Sciatic nerve (tissue), 2 donors: Measurements from ENCODE around the gene PSMA6. TPM values are rescaled to one million over a fixed set of nuclear protein-coding genes. Genes with fewer than 3 reads are reported as not detected.
A peak's percentile ranks its signal among the peaks of the same experiment; 100 is the strongest.
"Not testable (repeated sequence)": the region's sequence is repeated elsewhere in the genome, so short reads cannot be mapped to it uniquely, and the experiment has no call there.

ENCODE experiments used
- ATAC-seq: fragments of 200-7000 bp; cut with Tn5 transposase; one replicate; pipeline ENCODE4 v1.9.1; 2020; ENCODE audit warnings: mild to moderate bottlenecking, moderate library complexity
- DNase-seq: peaks from one replicate; pipeline ENCODE4 v3.0.0-alpha.2; 2020; ENCODE audit warnings: low spot score
- intact Hi-C: fragments of 100-400 bp; cut with DNase I; formaldehyde crosslinking; loops from one replicate; pipeline ENCODE4 v1.14.2; 2022
- total RNA-seq: library from RNA; stranded (reverse); fragmentation: NEBNext Ultra II Directional; extraction: Animal tissue kit (Norgen Biotek cat#: 25700); gene quantifications from one replicate; pipeline ENCODE4 v1.2.1, GENCODE V29; 2021
- donor health status: DM: no; HTN: no; CAD: no.
- donor health status: DM: no; HTN: no; CAD: no.

Gene PSMA6
- total RNA-seq: 103 TPM

DNA sequence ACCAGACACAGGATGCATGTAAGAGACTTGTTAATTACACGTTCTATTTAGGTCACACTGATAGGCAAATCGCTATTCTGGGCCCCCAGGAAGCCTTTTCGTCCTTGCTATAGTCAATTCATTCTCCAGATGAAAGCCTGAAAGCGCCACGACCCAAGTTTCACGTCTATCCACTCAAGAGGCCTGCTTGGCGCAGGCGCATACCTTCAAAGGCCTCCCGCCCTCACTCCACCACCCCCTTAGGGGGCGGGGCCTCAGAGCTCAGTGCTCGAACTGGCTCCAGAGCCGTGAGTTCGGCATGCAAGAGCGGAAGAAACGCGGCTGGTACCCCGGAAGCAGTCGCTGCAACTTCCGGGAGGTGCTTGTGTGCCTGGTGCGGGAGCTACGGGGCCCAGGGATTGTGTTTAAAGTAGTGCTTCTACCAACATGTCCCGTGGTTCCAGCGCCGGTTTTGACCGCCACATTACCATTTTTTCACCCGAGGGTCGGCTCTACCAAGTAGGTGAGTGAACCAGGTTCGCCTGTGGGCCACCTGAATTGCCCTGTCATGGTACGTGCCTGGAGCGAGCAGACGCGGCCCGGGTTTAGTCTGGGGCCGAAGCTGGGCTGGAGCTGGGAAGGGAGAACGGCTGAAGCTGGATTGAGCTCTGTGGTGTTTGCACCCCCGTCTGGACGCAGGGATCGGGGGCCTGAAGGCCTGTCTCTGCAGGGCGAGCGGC lies at the start of gene PSMA6:
Gene PSMA6 (plus strand): TSS at position 332 of the 719 bp plus-strand sequence. CDS start 95 bp downstream, at position 427.
- ATAC-seq: peak; percentile 100
- intact Hi-C loops: no loop called here

DNA sequence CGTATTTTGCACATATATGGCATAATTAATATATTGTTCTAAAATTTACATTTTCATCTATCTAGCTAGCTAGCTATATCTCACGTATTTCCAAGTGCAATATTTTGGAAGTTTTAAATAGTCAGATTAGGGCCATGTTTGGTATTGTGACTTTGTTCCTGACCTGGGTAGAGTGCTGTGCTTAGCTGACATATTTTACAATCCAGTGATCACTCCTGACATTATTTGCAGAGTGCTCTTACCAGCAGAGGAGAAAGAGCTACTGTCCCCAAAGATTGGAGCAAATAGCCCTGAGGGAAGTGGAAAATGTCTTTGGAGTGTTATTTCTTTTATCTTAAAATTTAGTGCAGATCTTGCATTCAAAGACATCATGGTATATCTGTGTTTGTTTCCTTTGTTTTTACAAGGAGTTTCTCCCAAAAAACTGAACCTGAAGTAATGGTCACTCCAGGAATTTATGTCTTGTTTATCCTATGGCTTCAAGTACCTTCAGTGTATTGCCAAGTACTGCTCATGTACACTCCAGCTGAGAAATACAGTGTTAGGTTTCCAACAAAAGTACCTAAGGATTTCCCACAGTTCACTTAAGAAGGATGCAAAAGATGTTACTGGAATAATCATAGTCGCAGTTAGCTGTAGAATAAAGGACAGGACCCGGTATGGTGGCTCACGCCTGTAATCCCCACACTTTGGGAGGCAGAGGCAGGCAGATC lies 49.4 kb upstream of the PSMA6 start:
- DNase-seq (no peak), ATAC-seq (no peak)
- intact Hi-C loops: no loop called here

More for the DNA sequence above, at the start of gene PSMA6:
- DNase-seq: peak; percentile 99

DNA sequence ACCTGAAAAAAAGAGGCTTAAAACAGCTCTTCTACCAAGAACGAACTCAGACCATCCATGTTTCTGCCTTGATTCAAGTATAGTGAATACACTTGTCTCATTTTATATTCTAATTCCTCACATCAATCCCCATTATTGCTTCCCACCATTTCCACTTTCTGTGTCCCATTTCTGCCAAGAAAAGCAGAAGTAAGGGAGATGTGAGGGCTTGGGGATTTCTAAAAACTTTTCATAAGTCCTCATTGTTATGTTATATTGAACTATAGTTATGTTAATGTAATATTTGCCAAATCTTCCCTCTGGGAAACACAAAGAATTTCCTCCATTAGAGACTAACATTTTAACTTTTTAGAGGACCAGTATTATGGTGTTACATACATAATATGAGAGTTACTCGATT lies 48.2 kb upstream of the PSMA6 start:
- no peak for ATAC-seq
- intact Hi-C loops: no loop called here
- no peak for DNase-seq

DNA sequence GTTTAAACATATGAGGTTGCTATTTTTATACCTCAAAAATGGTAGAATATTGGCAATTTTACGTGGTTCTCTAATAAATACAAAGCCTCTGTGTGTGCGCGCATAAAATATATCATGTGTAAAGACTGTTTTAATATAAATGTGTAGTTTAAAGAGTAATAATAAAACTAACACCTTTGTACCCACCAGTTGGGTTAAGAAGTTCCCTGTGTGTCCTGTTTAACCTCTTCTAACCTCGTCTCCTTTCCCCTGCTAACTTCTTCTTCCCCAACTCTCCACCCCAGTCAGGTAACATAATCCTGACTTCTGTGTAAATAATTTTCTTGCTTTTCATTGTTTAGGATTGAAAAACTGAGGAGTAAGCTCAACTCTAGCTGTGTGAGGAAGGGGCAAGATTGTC lies 47.6 kb upstream of the PSMA6 start:
- DNase-seq (no peak), ATAC-seq (no peak)
- intact Hi-C loops: no loop called here

DNA sequence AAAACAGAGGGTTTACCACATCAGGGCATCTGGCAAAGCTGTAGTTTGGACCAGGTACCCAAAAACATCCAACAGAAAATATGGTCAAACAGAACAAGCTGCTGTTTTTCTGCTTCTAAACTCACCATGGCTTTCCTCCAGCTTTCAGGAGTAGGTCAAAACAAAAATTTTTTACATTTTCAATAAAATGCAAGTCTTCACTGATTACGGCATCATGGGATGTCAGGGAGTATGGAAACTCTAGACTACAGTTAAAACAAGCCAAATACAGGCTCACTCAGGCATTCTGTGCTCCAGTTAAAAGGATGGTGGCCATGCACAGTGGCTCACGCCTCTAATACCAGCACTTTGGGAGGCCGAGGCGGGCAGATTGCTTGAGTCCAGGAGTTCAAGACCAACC lies 47.1 kb upstream of the PSMA6 start:
- no peak for DNase-seq
- intact Hi-C loops: no loop called here
- no peak for ATAC-seq

DNA sequence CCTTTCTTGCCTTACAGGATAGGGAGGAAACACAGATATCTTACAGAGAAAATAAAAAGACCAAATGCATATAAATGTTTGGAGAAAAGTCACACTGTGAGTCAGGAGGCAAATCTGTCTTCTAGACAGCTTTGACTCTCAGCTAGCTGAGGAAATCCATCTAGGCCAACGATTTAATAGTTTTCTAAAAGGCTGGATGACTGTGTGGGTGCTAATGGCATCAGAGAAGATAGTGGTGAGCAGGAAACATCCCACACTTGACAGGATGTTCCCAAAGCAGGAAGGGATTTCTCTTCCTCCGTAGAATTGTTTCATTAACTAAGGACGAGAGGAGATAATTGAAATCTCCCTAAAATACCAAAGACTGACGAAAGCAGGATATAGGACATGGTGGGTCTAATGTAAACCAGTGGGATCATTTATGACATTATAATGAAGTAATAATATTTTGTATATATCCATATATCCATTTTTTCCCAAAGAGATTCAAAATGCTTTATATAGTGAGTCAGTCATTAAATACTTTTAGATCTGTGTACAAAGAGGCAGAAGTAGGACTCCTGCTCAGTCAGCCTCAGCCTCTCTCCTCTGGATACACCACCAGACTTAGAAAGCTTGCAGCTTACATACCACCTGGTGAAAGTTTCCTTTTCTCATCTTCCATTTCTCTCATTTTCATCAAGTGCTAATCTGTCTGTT lies 44.3 kb upstream of the PSMA6 start:
- DNase-seq (no peak), ATAC-seq (no peak)
- intact Hi-C loops: no loop called here

DNA sequence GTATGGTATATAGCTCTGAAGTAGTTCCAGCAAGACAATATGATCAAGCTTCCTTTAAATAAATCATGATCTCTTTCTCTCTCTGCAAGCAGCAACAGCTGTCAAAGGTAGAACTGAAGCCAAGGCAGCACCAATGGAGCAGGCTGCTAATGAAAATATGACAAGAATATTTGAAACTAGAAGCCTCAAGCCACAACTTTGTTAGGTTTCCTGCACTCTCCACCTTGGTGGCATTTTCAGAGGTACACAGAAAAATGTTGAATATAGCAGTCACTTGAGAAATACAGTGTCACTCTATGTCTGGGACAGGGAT lies 43.8 kb upstream of the PSMA6 start:
- intact Hi-C loops: no loop called here
- ATAC-seq (no peak), DNase-seq (no peak)

DNA sequence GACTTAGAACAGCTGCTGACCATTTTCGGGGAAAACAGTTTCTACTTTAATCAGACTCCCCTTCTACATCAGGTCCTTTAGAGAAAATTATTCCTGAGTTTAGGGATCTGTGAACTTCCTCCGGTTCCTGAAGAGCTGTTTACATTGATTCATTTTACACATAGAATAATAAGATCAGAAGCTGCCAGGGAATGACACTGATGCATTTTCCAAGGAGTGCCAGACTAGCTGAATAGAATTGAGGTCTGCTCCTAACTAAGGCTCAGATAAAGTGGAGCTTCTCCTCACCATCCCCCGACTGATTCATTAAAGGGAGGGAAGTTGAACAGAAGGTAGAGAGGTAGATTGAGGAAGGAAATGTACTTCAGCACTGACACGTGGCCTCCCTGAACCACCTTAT lies 41.9 kb upstream of the PSMA6 start:
- intact Hi-C loops: no loop called here
- DNase-seq: no peak
- ATAC-seq: no peak

DNA sequence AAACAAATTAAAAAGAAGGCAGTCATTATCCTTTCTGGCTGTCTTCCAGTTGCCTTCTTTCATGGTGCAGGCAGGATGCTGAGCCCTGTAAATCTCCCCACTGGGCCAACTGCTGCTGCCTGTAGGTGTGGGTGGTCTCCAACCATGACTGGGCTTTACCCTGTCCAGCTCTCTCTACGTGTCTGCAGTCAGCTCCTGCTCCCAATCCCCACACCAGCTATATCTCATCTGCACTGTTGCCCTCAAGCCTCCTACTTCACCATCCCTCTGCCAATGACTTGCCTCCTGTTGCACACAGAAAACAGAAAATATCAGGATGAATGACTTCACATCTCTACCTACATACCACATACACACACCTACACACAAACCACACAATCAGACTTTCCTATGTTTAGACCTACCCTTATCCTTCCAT lies 39.7 kb upstream of the PSMA6 start:
- ATAC-seq: no peak
- intact Hi-C loops: no loop called here
- DNase-seq: no peak

DNA sequence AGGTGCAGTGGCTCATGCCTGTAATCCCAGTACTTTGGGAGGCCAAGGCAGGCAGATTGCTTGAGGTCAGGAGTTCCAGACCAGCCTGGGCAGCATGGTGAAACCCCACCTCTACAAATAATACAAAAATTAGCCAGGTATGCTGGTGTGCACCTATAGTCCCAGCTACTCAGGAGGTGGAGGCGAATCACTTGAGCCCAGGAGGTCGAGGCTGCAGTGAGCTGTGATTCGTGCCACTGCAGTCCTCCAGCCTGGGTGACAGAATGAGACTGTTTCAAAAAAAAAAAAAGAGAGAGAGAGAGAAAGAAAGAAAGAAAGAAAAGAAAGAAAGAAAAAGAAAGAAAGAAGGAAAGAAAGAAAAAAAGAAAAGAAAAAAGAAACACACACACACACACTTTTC lies 39.1 kb upstream of the PSMA6 start:
- ATAC-seq, DNase-seq, intact Hi-C loops: not testable (repeated sequence)

DNA sequence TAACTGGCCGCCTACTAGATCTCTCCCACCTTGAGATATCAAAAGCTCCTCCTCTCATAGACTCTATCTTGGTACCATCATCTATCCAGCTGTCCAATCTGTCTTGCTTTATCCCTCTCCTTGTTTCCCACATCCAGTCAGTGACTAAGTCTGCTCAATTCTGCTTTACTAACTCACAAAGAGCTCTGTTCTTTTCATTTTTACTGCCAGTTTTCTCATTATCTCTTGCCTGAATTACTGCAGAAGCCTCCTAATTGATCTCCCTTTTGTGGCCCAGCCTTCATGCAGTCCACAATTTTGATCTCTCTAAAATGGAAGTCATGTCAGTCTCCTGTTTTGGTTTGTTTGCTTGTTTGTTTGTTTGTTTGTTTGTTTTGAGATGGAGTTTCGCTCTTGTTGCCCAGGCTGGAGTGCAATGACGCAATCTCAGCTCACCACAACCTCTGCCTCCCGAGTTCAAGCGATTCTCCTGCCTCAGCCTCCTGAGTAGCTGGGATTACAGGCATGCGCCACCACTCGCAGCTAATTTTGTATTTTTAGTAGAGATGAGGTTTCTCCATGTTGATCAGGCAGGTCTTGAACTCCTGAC lies 38.1 kb upstream of the PSMA6 start:
- ATAC-seq, DNase-seq, intact Hi-C loops: not testable (repeated sequence)

DNA sequence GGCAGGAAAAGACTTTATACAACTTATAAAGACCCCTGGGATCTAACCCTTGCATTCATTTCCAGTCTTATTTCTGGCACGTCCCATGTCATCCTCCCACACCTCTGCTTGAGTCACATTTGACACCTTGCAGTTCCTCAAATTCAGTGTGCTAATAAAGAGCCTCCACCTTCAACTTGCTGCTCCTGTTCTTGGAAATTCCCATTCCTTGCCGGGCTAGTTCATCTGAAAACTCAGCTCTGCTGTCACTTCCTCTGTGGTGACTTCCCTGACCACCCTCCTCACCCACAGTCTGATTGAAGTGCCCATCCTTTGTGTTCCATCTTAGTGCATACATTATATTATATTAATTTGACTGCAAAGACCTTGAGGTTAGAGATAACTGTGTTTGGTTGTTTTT lies 37.4 kb upstream of the PSMA6 start:
- intact Hi-C loops: no loop called here
- ATAC-seq (no peak), DNase-seq (no peak)

DNA sequence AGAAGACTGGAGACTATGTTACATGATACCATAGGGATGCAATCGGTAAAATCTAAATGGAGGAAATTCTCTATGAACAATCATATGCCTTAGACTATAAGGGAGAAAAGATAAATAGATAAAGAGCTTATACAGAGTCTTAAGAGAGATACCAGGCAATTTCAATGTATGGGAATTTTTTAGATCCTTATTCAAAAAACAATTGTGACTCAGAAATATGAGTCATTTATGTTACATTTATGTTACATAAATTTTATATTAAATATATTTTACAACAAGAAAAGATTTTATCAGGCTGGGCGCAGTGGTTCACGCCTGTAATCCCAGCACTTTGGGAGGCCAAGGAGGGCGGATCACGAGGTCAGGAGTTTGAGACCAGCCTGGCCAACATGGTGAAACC lies 36.5 kb upstream of the PSMA6 start:
- intact Hi-C loops: no loop called here
- ATAC-seq: no peak

DNA sequence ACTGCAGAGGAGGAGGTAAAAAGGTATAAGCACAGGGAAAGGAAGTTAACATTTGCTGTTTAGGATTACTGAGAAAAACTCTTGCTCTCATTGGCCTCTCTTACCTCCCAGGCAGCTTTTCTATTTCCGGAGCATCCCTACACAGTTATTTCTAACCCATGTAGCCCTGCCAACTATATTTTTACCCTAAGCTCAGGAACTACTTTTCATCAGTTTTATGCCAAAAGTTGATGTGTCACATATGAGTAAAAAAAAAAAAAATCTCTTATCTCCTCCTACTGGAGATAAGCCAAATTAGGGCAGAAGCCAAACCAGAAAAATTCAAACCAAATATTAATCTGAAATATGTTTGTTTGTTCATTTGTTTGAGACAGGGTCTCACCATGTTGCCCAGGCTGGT lies 34.4 kb upstream of the PSMA6 start:
- DNase-seq (no peak), ATAC-seq (no peak)
- intact Hi-C loops: no loop called here

More for the DNA sequence above, 36.5 kb upstream of the PSMA6 start:
- no peak for DNase-seq

DNA sequence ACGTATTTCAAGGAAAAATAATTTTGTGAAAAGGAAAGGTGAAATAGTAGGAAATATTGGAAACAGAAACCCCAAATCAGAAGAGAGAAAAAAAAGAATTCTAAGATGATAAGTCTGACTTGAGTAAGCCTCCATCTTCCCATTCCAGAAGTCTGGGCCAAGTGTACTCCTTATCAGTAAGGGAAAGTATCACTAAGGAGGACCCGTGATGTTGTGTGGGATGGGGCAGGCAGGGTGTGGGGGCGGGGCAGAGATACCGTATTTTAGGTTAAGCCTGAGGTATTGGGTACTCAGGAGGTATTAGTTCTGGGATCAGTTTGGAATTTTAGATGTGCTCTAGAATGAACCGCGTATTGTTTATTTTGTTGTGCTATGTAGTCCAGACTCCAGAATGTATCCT lies 33.8 kb upstream of the PSMA6 start:
- intact Hi-C loops: no loop called here
- no peak for DNase-seq

DNA sequence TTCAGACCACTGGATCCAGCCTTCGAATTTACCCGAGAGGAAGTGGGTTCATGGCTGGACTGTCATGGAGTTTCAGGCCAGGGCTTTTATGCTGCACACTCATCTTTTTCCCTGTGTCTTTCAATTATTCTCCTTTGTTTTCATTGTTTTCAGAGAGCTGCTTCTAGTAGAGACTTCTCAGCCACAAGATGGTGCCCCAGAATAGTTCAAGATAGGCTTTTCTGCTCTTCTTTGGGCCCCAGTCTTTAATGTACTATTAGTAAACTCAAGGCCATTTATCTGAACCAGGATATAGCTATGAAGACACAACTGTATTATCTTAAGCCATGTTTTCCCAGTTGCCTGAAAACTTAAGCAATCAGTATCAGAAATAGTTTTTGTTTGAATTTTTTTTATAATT lies 30.4 kb upstream of the PSMA6 start:
- intact Hi-C loops: no loop called here
- DNase-seq (no peak), ATAC-seq (peak; percentile 65)

More for the DNA sequence above, 33.8 kb upstream of the PSMA6 start:
- no peak for ATAC-seq

DNA sequence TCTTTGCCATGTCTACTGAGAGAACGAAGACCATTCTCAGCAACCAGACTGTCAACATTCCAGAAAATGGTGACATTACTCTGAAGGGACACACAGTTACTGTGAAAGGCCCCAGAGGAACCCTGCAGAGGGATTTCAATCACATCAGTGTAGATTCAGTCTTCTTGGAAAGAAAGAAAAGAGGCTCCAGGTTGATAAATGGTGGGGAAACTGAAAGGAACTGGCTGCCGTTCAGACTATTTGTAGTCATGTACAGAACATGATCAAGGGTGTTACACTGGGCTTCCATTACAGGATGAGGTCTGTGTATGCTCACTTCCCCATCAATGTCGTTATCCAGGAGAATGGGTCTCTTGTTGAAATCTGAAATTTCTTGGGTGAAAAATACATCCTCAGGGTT lies 29.7 kb upstream of the PSMA6 start:
- DNase-seq (no peak), ATAC-seq (no peak)
- intact Hi-C loops: no loop called here

DNA sequence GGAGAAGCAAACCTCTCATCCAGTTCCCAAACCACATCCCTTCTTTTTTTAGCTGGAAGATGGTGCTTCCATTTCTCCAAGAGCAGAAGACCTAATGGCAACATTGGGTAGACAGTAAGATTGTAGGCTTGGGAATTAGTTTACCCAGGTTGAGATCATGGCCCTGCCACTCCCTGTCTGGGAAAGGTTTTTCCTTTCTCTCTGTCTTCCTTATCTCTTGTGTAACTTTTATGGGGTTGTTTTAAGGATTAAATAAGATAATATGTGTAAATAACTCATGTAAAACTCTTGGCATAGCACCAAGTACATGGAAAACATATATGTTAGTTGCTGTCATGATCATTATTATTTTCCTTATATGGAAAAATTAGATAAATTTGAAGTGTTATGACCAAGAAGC lies 23.2 kb upstream of the PSMA6 start:
- intact Hi-C loops: no loop called here
- no peak for ATAC-seq
- no peak for DNase-seq

DNA sequence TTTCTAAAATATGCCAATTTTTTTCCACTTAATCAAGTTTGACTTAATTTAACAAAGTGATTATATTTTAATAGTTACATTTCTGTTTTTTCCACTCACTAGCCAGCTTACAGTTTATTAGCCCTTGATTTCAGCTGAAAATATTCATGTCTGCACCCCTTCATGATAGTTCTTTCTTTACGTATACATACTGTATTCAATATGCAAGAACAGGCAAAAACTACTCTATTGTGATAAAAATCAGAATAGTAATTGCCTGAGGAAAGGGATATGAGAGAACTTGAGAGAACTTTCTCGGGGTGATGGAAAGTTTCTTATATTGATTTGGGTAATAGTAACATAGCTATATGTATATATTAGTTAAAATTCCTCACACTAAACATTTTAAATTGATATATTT lies 17.4 kb upstream of the PSMA6 start:
- ATAC-seq: no peak
- intact Hi-C loops: no loop called here
- DNase-seq: no peak

DNA sequence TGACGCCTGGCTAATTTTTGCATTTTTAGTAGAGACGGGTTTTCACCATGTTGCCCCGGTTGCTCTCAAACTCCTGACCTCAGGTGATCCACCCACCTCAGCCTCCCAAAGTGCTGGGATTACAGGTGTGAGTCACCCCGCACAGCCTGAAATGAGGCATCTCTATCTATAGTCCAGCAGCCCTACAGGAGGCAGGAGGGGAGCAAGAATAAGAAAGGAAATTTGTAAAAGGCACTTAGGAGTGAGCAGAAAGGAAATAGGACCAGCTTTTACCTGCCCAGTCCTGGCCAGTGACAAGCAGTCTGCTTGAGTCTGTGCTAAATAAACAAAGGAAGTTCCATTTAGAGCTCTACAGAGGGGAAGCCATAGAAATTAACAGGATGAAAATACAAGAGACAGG lies 15.0 kb upstream of the PSMA6 start:
- intact Hi-C loops: no loop called here
- DNase-seq (no peak), ATAC-seq (no peak)
